Stomach (tissue), 4 donors: ENCODE measurements around the gene NCOA5.

Experiments
- EP300 ChIP-seq: sonication (generic); formaldehyde crosslinking; IDR thresholded peaks from one replicate; pipeline ENCODE4 v1.6.1; 2017; ENCODE audit warnings: antibody characterized with exemption
- POLR2A ChIP-seq, 4 donors: fragments of 450-650 bp; IDR thresholded peaks; one replicate each; pipeline ENCODE4 v1.6.1; 2016; ENCODE audit warnings: antibody characterized with exemption in 4 of 4, control low read depth in 2 of 4, mild to moderate bottlenecking in 1 of 4, moderate library complexity in 1 of 4

DNA sequence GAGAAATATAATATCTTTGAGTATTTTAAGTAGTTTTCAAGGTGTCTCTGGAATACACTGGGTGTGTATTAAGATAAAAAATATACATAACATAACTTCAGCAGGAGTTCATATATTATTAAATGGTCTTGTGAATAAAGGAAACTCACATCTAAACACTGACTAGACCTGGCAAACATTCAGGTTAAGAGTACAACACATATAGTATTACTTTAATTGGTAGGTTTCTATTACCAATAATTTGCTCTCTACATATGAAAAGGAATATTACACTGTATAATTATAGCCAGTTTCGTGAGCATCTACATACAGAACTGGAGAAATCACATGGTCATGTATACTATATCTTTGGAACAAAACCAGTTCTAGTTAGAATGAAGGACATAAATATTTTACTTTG is 8.7 kb downstream of the NCOA5 start:
- no peak for TF ChIP-seq EP300
- no peak for TF ChIP-seq POLR2A (IDR thresholded peaks at IDR 0.05)
